ENCODE data around the gene ZNF317. TPM values are rescaled to one million over a fixed set of nuclear protein-coding genes. Genes with fewer than 3 reads are reported as not detected.

Gene ZNF317
- total and polyA plus RNA-seq, 2 of the 13 experiments (the other 11 are each of a cell fraction or from before 2014, with no cell fraction given), result 14.0 to 27.9 TPM

GRCh38 chr19:9178901-9179300 is 38.7 kb downstream of the ZNF317 start, which contains the start of gene OR7D2:
Gene OR7D2 (plus strand): TSS chr19:9178979. CDS start chr19:9185782, 6,803 bp downstream.
- no peak for DNase-seq (ENCODE audit: low spot score)
- in situ Hi-C loops (cut with HindIII; ENCODE audit: extremely low pct_ligation_motif_present, low pct_unique_long_range_greater_than_20kb), result no loop called here
- intact Hi-C loops (cut with micrococcal nuclease; ENCODE audit: unreplicated experiment), result no loop called here
- ATAC-seq, result no peak
- no peaks in the 10 kb centered on the region for H4K20me1 ChIP-seq (ENCODE audit: insufficient read depth, low read length)
- no peaks in the 10 kb centered on the region for H3K9me3 ChIP-seq (ENCODE audit: low read length)
- H3K79me2 ChIP-seq (ENCODE audit: insufficient read depth, low read length), result no peaks in the 10 kb centered on the region
- H3K9ac ChIP-seq (ENCODE audit: insufficient read depth, low read depth, low read length), result no peak within 1 kb of the TSS
- H3K4me3 ChIP-seq (replicated peaks in 1 of 3; ENCODE audit: insufficient read depth in 1 of 3, low read depth in 2 of 3, low read length in 3 of 3), result no peak within 1 kb of the TSS
- BruUV-seq (replicated peaks), result no TSS peak
- no peak within 1 kb of the TSS for H2AFZ ChIP-seq (ENCODE audit: low read length)
- POLR2A ChIA-PET, result no interaction called here
- TF ChIP-seq RFXANK (CRISPR knock-in tag; IDR thresholded peaks at IDR 0.05) (no peak), CREB1 (IDR thresholded peaks at IDR 0.05) (peak; percentile 30; the same call in 1 of the 2 replicates), CREB1 (CRISPR knock-in tag; IDR thresholded peaks at IDR 0.05) (no peak), ARHGAP35 (CRISPR knock-in tag; IDR thresholded peaks at IDR 0.05; ENCODE audit: borderline replicate concordance) (no peak)
- no peak for FAIRE-seq
- CTCF ChIA-PET (ENCODE audit: low intra/inter-chr PET ratio, low total read pairs), result no interaction called here
- no peak within 1 kb of the TSS for H3K27ac ChIP-seq (ENCODE audit: extremely low read length, insufficient read depth, low read length)
- H3K4me2 ChIP-seq (ENCODE audit: low read depth, low read length), result no peak within 1 kb of the TSS
- 1% methylated on average over 4 of the region's 4 CpGs for WGBS (ENCODE audit: low lambda C conversion rate)
- no peaks in the 10 kb centered on the region for H3K4me1 ChIP-seq (ENCODE audit: insufficient read depth, low read length)
- no peaks in the 10 kb centered on the region; a peak in 1 of 5 replicates for H3K27me3 ChIP-seq (ENCODE audit: control insufficient read depth in 1 of 2, insufficient read depth in 2 of 2, low read length in 2 of 2)
- H3K36me3 ChIP-seq (replicated peaks in 1 of 2; ENCODE audit: control insufficient read depth in 1 of 2, insufficient read depth in 2 of 2, low read length in 2 of 2), result no peaks in the 10 kb centered on the region

- DNase-seq (ENCODE audit: low spot score), result no peak
- no peak overlapping the region for H3K4me2 ChIP-seq (ENCODE audit: low read depth, low read length)
- no peaks in the 10 kb centered on the region for H3K4me1 ChIP-seq (ENCODE audit: insufficient read depth, low read length)
- ChIA-PET CTCF (ENCODE audit: low intra/inter-chr PET ratio, low total read pairs) (no interaction called here), POLR2A (no interaction called here)
- in situ Hi-C loops (cut with HindIII; ENCODE audit: extremely low pct_ligation_motif_present, low pct_unique_long_range_greater_than_20kb), result no loop called here
- no peaks in the 10 kb centered on the region for H3K79me2 ChIP-seq (ENCODE audit: insufficient read depth, low read length)
- H3K27ac ChIP-seq (ENCODE audit: extremely low read length, insufficient read depth, low read length), result no peak overlapping the region
- no peak overlapping the region for H2AFZ ChIP-seq (ENCODE audit: low read length)
- FAIRE-seq, result no peak
- H3K9ac ChIP-seq (ENCODE audit: insufficient read depth, low read depth, low read length), result no peak overlapping the region
- H3K9me3 ChIP-seq (ENCODE audit: low read length), result no peaks in the 10 kb centered on the region
- no peak overlapping the region for H3K4me3 ChIP-seq (replicated peaks in 1 of 3; ENCODE audit: insufficient read depth in 1 of 3, low read depth in 2 of 3, low read length in 3 of 3)
- no TSS peak for BruUV-seq (replicated peaks)
- intact Hi-C loops (cut with micrococcal nuclease; ENCODE audit: unreplicated experiment), result no loop called here
- H3K27me3 ChIP-seq (ENCODE audit: control insufficient read depth in 1 of 2, insufficient read depth in 2 of 2, low read length in 2 of 2), result no peaks in the 10 kb centered on the region; a peak in 1 of 5 replicates
- no peaks in the 10 kb centered on the region for H4K20me1 ChIP-seq (ENCODE audit: insufficient read depth, low read length)
- H3K36me3 ChIP-seq (replicated peaks in 1 of 2; ENCODE audit: control insufficient read depth in 1 of 2, insufficient read depth in 2 of 2, low read length in 2 of 2), result no peaks in the 10 kb centered on the region
- ATAC-seq, result no peak
- 63% methylated on average over 17 of the region's 17 CpGs for WGBS (ENCODE audit: low lambda C conversion rate)
- TF ChIP-seq CAMTA2 (CRISPR knock-in tag; IDR thresholded peaks at IDR 0.05; ENCODE audit: borderline replicate concordance) (no peak), PCBP2 (optimal IDR thresholded peaks at IDR 0.05; ENCODE audit: low read depth, low read length, poor library complexity, severe bottlenecking) (no peak), ZZZ3 (CRISPR knock-in tag; IDR thresholded peaks at IDR 0.05; ENCODE audit: borderline replicate concordance) (no peak), BRD4 (CRISPR knock-in tag; IDR thresholded peaks at IDR 0.05) (no peak), ZNF33B (CRISPR knock-in tag; IDR thresholded peaks at IDR 0.05) (no peak), ZNF549 (CRISPR knock-in tag; IDR thresholded peaks at IDR 0.05) (no peak), CREM (IDR thresholded peaks at IDR 0.05) (no peak), CREM (CRISPR knock-in tag; IDR thresholded peaks at IDR 0.05) (no peak), ZNF737 (CRISPR knock-in tag; IDR thresholded peaks at IDR 0.05; ENCODE audit: borderline replicate concordance) (no peak), ZNF510 (CRISPR knock-in tag; IDR thresholded peaks at IDR 0.05; ENCODE audit: low read depth) (no peak), ZBTB2 (CRISPR knock-in tag; IDR thresholded peaks at IDR 0.05; ENCODE audit: low read depth) (no peak), ZNF879 (CRISPR knock-in tag; IDR thresholded peaks at IDR 0.05) (no peak), ZNF7 (CRISPR knock-in tag; IDR thresholded peaks at IDR 0.05) (no peak), ZNF597 (CRISPR knock-in tag; IDR thresholded peaks at IDR 0.05) (no peak), ZNF260 (CRISPR knock-in tag; IDR thresholded peaks at IDR 0.05; ENCODE audit: borderline replicate concordance, low read depth) (no peak)
Observed at GRCh38 chr19:9183000-9183399, 42.8 kb downstream of the ZNF317 start.

Data from HepG2 (cell line).